Measurements from ENCODE around the gene P4HTM.

P4HTM gene

DNA sequence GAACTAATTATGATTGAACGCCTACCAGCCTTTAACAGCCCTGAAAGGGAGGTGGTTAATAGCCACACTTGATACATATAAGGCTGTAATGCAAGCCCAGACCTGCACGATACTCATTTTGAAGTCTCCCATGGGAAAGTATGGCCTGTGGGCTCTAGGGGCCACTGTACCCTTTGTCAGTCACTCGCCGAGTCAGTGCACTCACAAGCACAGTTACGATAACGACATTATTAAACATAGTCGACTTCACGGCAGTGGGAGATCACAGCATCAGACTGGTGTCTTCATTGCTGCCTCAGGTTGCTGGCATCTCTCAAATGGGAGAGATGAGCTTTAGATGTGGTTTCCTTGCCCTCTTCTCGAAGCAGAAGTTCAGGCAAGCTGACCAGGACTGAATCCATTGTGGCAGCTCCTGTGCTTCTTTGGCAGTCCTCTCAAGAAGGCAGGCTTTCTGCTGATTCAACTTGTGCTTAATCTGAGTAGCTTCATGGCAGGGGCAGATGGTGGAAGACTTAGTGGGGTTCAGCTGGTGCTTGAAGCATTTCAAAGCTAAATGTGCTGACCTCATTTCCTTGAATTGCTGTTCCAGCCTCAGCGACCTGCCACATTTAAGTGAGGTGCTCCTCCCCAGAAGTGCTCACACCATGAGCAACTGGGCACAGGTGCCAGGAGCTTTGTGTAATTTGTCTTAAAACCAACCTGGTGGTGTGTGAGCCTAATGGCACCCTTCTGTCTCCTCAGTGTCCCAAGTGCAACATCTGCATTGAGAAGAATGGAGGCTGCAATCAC, 15.8 kb upstream of the P4HTM start:
- no peaks in the 10 kb centered on the region for H3K79me2 ChIP-seq (ENCODE audit: insufficient read depth, low read length)
- no peaks in the 10 kb centered on the region for H4K20me1 ChIP-seq (ENCODE audit: insufficient read depth, low read length, poor library complexity, severe bottlenecking)
- H3K36me3 ChIP-seq (ENCODE audit: insufficient read depth, low read length): peaks cover 76% of the 10 kb centered on the region; the same call in 1 of the 2 replicates
- H2AFZ ChIP-seq (ENCODE audit: low read length): no peak overlapping the region
- no peaks in the 10 kb centered on the region for H3K4me1 ChIP-seq (ENCODE audit: insufficient read depth, low read length, poor library complexity, severe bottlenecking)
- H3K4me3 ChIP-seq (ENCODE audit: low read length, poor library complexity, severe bottlenecking): no peak overlapping the region
- no peaks in the 10 kb centered on the region for H3F3A ChIP-seq (ENCODE audit: low read depth)
- H3K9me2 ChIP-seq (replicated peaks; ENCODE audit: low read depth, low read length): no peaks in the 10 kb centered on the region
- H3K4me2 ChIP-seq (ENCODE audit: low read depth, low read length, poor library complexity, severe bottlenecking): no peak overlapping the region
- H3K9me3 ChIP-seq (ENCODE audit: insufficient read depth, low read depth, low read length): no peaks in the 10 kb centered on the region
- no peak overlapping the region for H3K9ac ChIP-seq (ENCODE audit: low read depth, low read length, poor library complexity, severe bottlenecking)
- no peaks in the 10 kb centered on the region for H3K27me3 ChIP-seq (ENCODE audit: insufficient read depth, low read length, poor library complexity, severe bottlenecking)
- no peak for TF ChIP-seq EZH2phosphoT487 (IDR thresholded peaks at IDR 0.05; ENCODE audit: borderline replicate concordance)
- TF ChIP-seq, protein P1, sequence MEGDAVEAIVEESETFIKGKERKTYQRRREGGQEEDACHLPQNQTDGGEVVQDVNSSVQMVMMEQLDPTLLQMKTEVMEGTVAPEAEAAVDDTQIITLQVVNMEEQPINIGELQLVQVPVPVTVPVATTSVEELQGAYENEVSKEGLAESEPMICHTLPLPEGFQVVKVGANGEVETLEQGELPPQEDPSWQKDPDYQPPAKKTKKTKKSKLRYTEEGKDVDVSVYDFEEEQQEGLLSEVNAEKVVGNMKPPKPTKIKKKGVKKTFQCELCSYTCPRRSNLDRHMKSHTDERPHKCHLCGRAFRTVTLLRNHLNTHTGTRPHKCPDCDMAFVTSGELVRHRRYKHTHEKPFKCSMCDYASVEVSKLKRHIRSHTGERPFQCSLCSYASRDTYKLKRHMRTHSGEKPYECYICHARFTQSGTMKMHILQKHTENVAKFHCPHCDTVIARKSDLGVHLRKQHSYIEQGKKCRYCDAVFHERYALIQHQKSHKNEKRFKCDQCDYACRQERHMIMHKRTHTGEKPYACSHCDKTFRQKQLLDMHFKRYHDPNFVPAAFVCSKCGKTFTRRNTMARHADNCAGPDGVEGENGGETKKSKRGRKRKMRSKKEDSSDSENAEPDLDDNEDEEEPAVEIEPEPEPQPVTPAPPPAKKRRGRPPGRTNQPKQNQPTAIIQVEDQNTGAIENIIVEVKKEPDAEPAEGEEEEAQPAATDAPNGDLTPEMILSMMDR (conservative IDR thresholded peaks at IDR 0.05; ENCODE audit: low read length): no peak

DNA sequence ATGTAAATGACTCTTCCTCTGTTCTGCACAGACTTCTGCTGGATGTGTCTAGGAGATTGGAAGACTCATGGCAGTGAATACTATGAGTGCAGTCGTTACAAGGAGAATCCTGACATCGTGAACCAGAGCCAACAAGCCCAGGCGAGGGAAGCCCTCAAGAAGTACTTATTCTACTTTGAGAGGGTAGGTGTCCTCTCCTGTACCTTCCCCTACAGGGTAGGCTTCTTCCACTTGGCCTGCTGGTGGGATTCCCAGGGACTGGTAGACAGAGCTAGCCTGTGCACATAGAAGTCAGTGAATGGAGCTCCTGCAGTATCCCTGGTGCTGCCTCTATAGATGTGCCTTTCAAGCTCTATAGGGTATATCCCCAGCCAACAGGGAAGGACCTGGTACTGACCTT, 10.6 kb upstream of the P4HTM start:
- Histone ChIP-seq H2AFZ (ENCODE audit: low read length) (no peak overlapping the region), H3K4me2 (ENCODE audit: low read depth, low read length, poor library complexity, severe bottlenecking) (no peak overlapping the region), H3K79me2 (ENCODE audit: insufficient read depth, low read length) (no peaks in the 10 kb centered on the region), H3F3A (ENCODE audit: low read depth) (no peaks in the 10 kb centered on the region), H3K36me3 (ENCODE audit: insufficient read depth, low read length) (peaks cover 72% of the 10 kb centered on the region; the same call in 1 of the 2 replicates), H3K9me2 (replicated peaks; ENCODE audit: low read depth, low read length) (no peaks in the 10 kb centered on the region), H3K27me3 (ENCODE audit: insufficient read depth, low read length, poor library complexity, severe bottlenecking) (no peaks in the 10 kb centered on the region), H3K4me1 (ENCODE audit: insufficient read depth, low read length, poor library complexity, severe bottlenecking) (no peaks in the 10 kb centered on the region), H3K9ac (ENCODE audit: low read depth, low read length, poor library complexity, severe bottlenecking) (no peak overlapping the region), H3K9me3 (ENCODE audit: insufficient read depth, low read depth, low read length) (no peaks in the 10 kb centered on the region), H3K4me3 (ENCODE audit: low read length, poor library complexity, severe bottlenecking) (no peak overlapping the region), H4K20me1 (ENCODE audit: insufficient read depth, low read length, poor library complexity, severe bottlenecking) (no peaks in the 10 kb centered on the region)
- no peak for TF ChIP-seq EZH2phosphoT487 (IDR thresholded peaks at IDR 0.05; ENCODE audit: borderline replicate concordance)

DNA sequence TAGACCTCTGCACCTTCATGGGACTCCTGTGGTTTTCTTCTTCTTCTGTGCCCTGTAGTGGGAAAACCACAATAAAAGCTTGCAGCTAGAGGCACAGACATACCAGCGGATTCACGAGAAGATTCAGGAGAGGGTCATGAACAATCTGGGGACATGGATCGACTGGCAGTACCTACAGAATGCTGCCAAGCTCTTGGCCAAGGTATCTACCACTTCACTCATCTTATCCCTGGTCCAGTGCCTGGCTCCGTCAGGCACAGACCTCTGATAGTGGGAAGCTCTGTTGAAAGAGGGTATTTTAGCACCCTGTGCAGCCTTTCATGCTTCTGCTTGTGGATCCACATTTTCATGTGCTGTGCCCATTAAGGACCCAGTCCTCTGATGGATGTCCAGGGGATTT, 9.7 kb upstream of the P4HTM start:
- H3K36me3 ChIP-seq (ENCODE audit: insufficient read depth, low read length): peaks cover 72% of the 10 kb centered on the region; the same call in 1 of the 2 replicates
- no peaks in the 10 kb centered on the region for H3K9me2 ChIP-seq (replicated peaks; ENCODE audit: low read depth, low read length)
- no peaks in the 10 kb centered on the region for H4K20me1 ChIP-seq (ENCODE audit: insufficient read depth, low read length, poor library complexity, severe bottlenecking)
- H3F3A ChIP-seq (ENCODE audit: low read depth): no peaks in the 10 kb centered on the region
- TF ChIP-seq, protein P1 (conservative IDR thresholded peaks at IDR 0.05; ENCODE audit: low read length): no peak
- TF ChIP-seq EZH2phosphoT487 (IDR thresholded peaks at IDR 0.05; ENCODE audit: borderline replicate concordance): no peak
- H3K4me1 ChIP-seq (ENCODE audit: insufficient read depth, low read length, poor library complexity, severe bottlenecking): no peaks in the 10 kb centered on the region
- H3K4me3 ChIP-seq (ENCODE audit: low read length, poor library complexity, severe bottlenecking): no peak overlapping the region
- H2AFZ ChIP-seq (ENCODE audit: low read length): no peak overlapping the region
- no peak overlapping the region for H3K9ac ChIP-seq (ENCODE audit: low read depth, low read length, poor library complexity, severe bottlenecking)
- H3K79me2 ChIP-seq (ENCODE audit: insufficient read depth, low read length): no peaks in the 10 kb centered on the region
- no peak overlapping the region for H3K4me2 ChIP-seq (ENCODE audit: low read depth, low read length, poor library complexity, severe bottlenecking)
- H3K9me3 ChIP-seq (ENCODE audit: insufficient read depth, low read depth, low read length): no peaks in the 10 kb centered on the region
- no peaks in the 10 kb centered on the region for H3K27me3 ChIP-seq (ENCODE audit: insufficient read depth, low read length, poor library complexity, severe bottlenecking)
